ENCODE measurements around the gene CHD8. TPM values are rescaled to one million over a fixed set of nuclear protein-coding genes. Genes with fewer than 3 reads are reported as not detected.

Gene CHD8
- polyA plus RNA-seq, 1 experiment = 26.1 TPM

GRCh38 chr14:21343035-21343794 is 112.7 kb downstream of the CHD8 start:
- ChIA-PET POLR2A (no interaction called here), CTCF (no interaction called here)
- peaks cover 3% of the 10 kb centered on the region for H3K27me3 ChIP-seq (ENCODE audit: control insufficient read depth, insufficient read depth, low read length)
- no peak for TF ChIP-seq CTCF (IDR thresholded peaks at IDR 0.05; ENCODE audit: low read depth, low read length)
- no peak overlapping the region for H3K4me3 ChIP-seq (ENCODE audit: low read depth, low read length)
- DNase-seq (ENCODE audit: low read depth, low spot score) = no peak
- no peaks in the 10 kb centered on the region for H3K9me3 ChIP-seq (ENCODE audit: control insufficient read depth, insufficient read depth, low read length)
- H3K27ac ChIP-seq (ENCODE audit: low read depth, low read length) = no peak overlapping the region

Small RNA genes lying within 50 kb of the gene (small RNA-seq; reads per million reads assigned to genes)
- gene RN7SL650P (ENCODE audit: insufficient read length, low read depth) (not detected), gene SNORD8 (ENCODE audit: insufficient read length, low read depth) (46.0 reads per million, percentile 85 among the genes with 10 or more reads in this experiment), gene SNORD9 (ENCODE audit: insufficient read length, low read depth) (20.4 reads per million, percentile 79 among the genes with 10 or more reads in this experiment)

Other genes starting within 250 kb of the CHD8 start
- 813 and 828 TPM in 2 replicates for gene HNRNPC, start 186.7 kb downstream of the CHD8 start, polyA plus RNA-seq (2011; rRNA removed)
- gene RPGRIP1, start 176.0 kb downstream of the CHD8 start, polyA plus RNA-seq (2011; rRNA removed) = not detected in 2 replicates
- 69.7 and 70.7 TPM in 2 replicates for gene SUPT16H, start 72.1 kb downstream of the CHD8 start, polyA plus RNA-seq (2011; rRNA removed)
- gene RAB2B, start 20.8 kb upstream of the CHD8 start, polyA plus RNA-seq (2011; rRNA removed) = 32.6 and 36.7 TPM in 2 replicates
- 93.7 and 94.6 TPM in 2 replicates for gene TOX4, start 21.1 kb upstream of the CHD8 start, polyA plus RNA-seq (2011; rRNA removed)
- gene METTL3, start 55.2 kb upstream of the CHD8 start, polyA plus RNA-seq (2011; rRNA removed) = 62.3 and 66.3 TPM in 2 replicates
- gene SALL2, start 70.2 kb upstream of the CHD8 start, polyA plus RNA-seq (2011; rRNA removed) = 15.0 and 17.1 TPM in 2 replicates
- not detected in 2 replicates for gene OR10G3, start 124.0 kb upstream of the CHD8 start, polyA plus RNA-seq (2011; rRNA removed)
- not detected in 2 replicates for gene OR10G2, start 178.8 kb upstream of the CHD8 start, polyA plus RNA-seq (2011; rRNA removed)
- gene OR4E2, start 197.7 kb upstream of the CHD8 start, polyA plus RNA-seq (2011; rRNA removed) = not detected in 2 replicates
- gene OR4E1, start 217.7 kb upstream of the CHD8 start, polyA plus RNA-seq (2011; rRNA removed) = not detected in 2 replicates